GM18870 (cell line): ENCODE measurements around the gene ARID5B.
A peak's percentile ranks its signal among the peaks of the same experiment; 100 is the strongest.
"Not testable (repeated sequence)": the region's sequence is repeated elsewhere in the genome, so short reads cannot be mapped to it uniquely, and the experiment has no call there.

Source experiments
- ATAC-seq: cut with Tn5 transposase; IDR thresholded peaks from one replicate; pipeline ENCODE4 v1.9.1; 2021; ENCODE audit warnings: moderate library complexity; ENCODE audit not compliant: unreplicated experiment

Gene ARID5B

GRCh38 chr10:61961278-61961677, 59.8 kb downstream of the ARID5B start:
- ATAC-seq = peak; percentile 57

- ATAC-seq = no peak
Observed at GRCh38 chr10:61962971-61963370, 61.5 kb downstream of the ARID5B start.

- no peak for ATAC-seq
Observed at GRCh38 chr10:61963669-61964058, 62.2 kb downstream of the ARID5B start.

- no peak for ATAC-seq
Observed at GRCh38 chr10:61964059-61964709, 62.7 kb downstream of the ARID5B start.

GRCh38 chr10:61964949-61965702, 63.6 kb downstream of the ARID5B start:
- ATAC-seq = no peak

GRCh38 chr10:61965703-61966395, 64.3 kb downstream of the ARID5B start:
- no peak for ATAC-seq

GRCh38 chr10:61967298-61967697, 65.8 kb downstream of the ARID5B start:
- ATAC-seq = no peak

GRCh38 chr10:61970182-61971002, 68.9 kb downstream of the ARID5B start:
- no peak for ATAC-seq

GRCh38 chr10:61971003-61971325, 69.5 kb downstream of the ARID5B start:
- no peak for ATAC-seq

- no peak for ATAC-seq
Observed at GRCh38 chr10:61973169-61973568, 71.7 kb downstream of the ARID5B start.

GRCh38 chr10:61973906-61974305, 72.4 kb downstream of the ARID5B start:
- ATAC-seq = no peak

GRCh38 chr10:61974601-61975390, 73.3 kb downstream of the ARID5B start:
- peak; percentile 3 for ATAC-seq

- ATAC-seq = peak; percentile 87
Observed at GRCh38 chr10:61975391-61975932, 74.0 kb downstream of the ARID5B start.

GRCh38 chr10:61976951-61977721, 75.6 kb downstream of the ARID5B start:
- not testable (repeated sequence) for ATAC-seq

- ATAC-seq = no peak
Observed at GRCh38 chr10:61978965-61979364, 77.5 kb downstream of the ARID5B start.

GRCh38 chr10:61981460-61981859, 80.0 kb downstream of the ARID5B start:
- no peak for ATAC-seq

GRCh38 chr10:61983255-61983654, 81.8 kb downstream of the ARID5B start:
- no peak for ATAC-seq

GRCh38 chr10:61984803-61985418, 83.4 kb downstream of the ARID5B start:
- no peak for ATAC-seq

- no peak for ATAC-seq
Observed at GRCh38 chr10:61985715-61986114, 84.2 kb downstream of the ARID5B start.
